ENCODE results near the gene ZNF678.
"Not testable (repeated sequence)": the region's sequence is repeated elsewhere in the genome, so short reads cannot be mapped to it uniquely, and the experiment has no call there.

ZNF678 gene

DNA sequence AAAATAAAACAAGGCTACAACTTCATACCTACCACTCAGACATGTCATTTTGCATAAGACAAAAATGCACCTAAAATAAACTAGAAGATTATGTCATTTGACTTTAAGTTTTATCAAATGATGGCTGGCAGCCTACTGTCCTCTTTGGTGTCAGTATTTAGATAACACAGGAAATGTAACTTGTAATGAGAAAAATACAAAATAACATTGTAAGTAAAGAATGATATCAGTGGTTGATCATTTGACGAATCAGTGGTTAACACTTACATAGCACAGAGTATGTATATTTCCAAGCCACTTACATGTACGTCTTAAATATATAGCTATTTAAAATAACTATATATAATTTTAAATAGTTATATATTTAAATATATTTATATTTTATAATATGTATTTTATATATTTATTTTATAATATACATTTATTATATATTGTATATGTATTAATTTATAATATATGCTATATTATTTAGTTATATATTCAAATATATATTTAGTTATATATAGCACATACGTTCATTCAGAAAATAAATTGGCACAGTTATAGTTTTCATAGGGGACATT, 44.1 kb downstream of the ZNF678 start:
- no peak for DNase-seq

DNA sequence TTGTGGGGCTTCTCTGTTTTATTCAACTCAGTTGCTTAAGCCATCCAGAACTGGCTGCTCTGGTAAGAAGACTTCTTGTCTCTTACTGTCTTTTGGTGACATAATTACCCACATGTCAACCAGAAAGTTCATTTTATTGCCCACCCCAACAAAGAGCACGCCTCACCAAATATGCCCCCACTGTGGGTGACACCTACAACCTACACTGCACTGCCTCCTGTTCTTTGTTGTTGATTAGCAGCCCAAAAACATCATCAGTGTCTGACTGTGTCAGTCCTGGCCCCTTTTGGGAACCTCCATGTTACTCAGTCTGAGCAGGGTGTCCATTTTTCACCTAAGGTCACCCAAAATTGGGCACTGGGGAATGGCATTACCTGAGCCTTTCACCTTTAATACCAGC, 49.3 kb downstream of the ZNF678 start:
- no peak for DNase-seq

DNA sequence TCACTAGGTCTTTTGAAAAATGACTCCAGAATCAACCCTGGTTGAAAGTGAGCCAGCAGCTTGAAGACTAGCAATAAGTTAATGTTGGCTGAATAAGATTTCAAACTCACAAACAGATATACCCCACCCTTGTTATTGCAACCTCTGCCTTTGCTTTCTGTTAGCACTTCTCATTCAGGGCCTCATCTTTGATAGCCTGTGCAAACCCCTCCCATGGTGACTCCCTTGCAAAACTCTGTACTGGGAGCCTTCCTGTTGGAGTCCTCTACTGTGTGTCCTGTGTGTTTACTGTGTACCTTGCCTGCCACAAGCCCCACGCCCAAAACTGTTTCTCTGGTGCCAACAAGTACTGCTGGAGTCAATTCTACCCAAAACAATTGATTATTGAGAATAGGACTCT, 50.2 kb downstream of the ZNF678 start:
- no peak for DNase-seq

DNA sequence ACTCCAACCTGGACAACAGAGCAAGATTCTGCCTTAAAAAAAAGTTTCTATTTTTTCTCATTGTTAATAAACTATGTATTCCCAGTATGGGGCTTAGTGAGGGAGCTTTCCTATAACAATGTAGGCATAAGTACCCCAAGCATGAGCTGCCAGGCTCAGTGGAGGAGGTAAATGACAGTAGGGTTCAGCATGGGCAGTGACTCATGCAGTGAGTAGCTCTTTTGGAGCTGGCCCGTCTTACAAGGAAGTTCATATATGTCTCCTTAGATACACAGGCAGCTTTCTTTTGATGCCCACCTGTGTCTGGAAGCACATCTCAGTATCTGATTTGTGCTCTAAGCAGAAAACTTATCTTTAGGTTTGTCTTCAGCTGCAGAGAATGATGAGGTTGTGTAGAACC, 57.9 kb downstream of the ZNF678 start:
- DNase-seq = no peak

GRCh38 chr1:227622739-227623475, 59.6 kb downstream of the ZNF678 start:
- DNase-seq = no peak

DNA sequence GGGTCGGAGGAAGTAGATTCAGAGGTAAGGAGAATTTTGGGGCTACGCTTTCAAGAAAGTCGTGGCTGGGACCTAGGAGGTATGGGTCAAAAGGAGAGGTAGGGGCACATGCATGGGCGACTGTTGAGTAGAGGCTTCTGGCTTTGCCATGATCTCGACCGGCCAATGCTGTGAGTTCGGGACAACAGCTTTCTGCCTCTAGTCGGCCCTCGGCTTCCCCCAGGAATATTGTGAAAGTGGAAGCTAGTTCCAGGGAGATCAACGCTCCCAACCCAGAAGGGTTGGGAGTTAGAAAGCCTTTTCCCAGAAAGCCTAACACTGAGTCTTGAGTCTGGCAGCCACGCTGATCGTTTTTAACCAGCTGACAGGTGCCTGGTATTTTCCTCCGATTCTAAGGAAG, 69.0 kb downstream of the ZNF678 start:
- DNase-seq = no peak

GRCh38 chr1:227635596-227635995, 72.2 kb downstream of the ZNF678 start:
- no peak for DNase-seq

DNA sequence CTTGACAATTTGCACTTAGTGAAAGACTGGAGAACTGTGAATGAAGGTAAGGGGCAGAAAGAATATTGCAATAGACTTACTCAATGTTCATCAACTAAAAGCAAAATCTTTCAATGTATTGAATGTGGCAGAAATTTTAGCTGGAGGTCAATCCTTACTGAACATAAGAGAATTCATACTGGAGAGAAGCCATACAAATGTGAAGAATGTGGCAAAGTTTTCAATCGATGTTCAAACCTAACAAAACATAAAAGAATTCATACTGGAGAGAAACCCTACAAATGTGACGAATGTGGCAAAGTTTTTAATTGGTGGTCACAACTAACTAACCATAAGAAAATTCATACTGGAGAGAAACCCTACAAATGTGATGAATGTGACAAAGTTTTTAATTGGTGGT, 91.1 kb downstream of the ZNF678 start:
- DNase-seq = no peak

GRCh38 chr1:227654858-227655752, 91.7 kb downstream of the ZNF678 start:
- no peak for DNase-seq

- no peak for DNase-seq
These were observed 98.1 kb downstream of the ZNF678 start for GRCh38 chr1:227661495-227661894.

DNA sequence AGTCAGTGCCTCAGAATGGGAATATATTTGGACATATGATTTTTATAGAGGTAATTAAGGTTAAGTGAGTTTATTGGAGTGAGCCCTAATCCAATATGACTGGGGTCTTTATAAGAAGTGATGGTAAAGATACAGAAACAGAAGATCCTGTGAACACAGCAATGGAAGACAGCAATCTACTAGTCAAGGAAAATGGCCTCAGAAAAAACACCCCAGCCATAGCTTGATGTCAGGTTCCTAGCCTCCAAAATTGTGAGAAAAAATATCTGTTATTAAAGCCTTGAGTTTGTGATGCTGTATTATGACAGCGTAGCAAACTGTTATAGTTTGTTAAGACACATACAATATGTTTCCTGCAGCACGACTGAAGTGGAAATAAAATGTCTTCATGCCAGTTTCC, 99.6 kb downstream of the ZNF678 start:
- DNase-seq = no peak

- no peak for DNase-seq
These were observed 102.9 kb downstream of the ZNF678 start for GRCh38 chr1:227666286-227666685.

DNA sequence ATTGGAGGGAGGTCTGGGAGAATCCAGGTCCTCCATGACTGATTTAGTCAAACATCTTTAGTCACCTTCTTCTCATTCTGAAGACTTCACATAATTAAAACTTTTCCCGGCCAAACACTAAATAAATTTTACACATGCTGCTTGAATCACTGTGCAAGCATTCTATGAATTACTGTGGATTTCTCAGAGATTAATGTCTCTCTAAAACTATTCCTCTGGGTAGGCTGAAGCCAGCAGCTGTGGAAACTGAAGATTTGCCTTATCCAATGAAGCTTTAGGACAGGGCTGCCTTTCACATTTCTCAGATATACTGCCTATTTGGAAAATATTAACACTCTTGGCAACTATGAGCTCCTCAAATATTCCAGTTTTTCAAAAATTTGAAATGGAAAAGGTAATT, 110.1 kb downstream of the ZNF678 start:
- no peak for DNase-seq

DNA sequence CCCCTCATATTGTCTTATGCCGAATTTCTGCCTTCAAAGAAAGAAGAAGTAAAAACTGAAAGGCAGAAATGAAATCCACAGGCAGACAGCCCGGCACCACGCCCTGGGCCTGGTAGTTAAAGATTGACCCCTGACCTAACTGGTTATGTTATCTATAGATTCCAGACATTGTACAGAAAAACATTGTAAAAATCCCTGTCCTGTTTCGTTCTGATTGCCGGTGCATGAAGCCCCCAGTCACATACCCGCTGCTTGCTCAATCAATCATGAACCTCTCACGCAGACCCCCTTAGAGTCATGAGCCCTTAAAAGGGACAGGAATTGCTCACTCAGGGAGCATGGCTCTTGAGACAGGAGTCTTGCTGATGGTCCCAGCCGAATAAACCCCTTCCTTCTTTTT, 122.5 kb downstream of the ZNF678 start:
- no peak for DNase-seq

- no peak for DNase-seq
These were observed 134.0 kb downstream of the ZNF678 start for GRCh38 chr1:227697321-227697864.

GRCh38 chr1:227701631-227702030, 138.3 kb downstream of the ZNF678 start:
- not testable (repeated sequence) for DNase-seq

DNA sequence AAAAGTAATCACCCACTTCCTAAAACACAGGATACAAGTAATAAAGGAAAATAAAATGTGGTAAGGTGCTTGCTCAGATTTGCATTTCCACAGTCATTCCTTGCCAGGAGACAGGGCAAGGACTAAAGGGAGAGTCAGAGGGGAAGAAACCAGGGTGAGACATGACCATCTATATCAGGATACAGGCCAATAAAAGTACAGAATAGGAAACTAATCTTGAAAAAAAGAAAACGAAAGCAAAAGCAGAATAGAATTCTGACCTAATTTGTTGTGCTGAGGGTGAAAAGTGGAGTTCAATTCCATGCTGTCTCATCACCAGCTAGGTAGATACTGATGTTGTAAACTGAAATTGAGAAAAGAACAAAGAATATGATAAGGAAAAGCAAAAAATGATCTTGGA, 144.5 kb downstream of the ZNF678 start:
- no peak for DNase-seq

DNA sequence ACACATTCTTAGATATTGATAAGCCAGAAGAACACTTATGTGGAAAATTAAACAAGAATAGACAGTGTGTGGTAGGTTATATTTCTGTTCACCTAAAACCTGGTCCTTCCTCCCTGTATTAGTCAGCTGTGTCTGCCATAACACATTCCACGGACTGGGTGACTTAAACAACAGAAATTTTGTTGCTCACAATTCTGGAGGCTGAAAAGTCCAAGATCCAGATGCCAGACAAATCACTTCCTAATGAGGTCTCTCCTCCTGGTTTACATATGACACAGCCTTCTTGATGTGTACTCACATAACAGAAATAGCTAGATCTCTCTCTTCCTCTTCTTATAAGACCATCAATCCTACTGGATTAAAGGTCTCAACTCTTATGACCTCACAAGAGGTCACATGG, 146.1 kb downstream of the ZNF678 start:
- no peak for DNase-seq

- DNase-seq = not testable (repeated sequence)
These were observed 147.1 kb downstream of the ZNF678 start for GRCh38 chr1:227710474-227710873.

GRCh38 chr1:227712648-227713047, 149.3 kb downstream of the ZNF678 start:
- no peak for DNase-seq

DNA sequence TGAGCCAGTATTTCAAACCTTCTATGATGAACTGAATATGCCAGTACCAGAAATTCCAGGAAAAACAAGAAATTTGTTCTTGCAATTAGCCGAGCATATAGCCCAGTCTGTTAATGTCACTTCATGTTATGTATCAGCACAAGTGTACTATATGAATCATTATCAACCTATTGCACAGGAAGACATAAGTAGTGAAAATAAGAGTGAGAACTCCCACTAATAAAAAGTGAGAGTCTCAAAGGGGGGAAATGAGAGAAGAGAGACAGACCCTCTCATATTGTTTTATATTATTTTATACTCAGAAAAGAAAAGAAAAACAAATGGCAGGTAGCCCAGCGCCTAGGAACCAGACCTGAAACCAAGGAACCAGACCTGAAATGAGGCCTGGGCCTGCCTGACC, 155.6 kb downstream of the ZNF678 start:
- no peak for DNase-seq

DNA sequence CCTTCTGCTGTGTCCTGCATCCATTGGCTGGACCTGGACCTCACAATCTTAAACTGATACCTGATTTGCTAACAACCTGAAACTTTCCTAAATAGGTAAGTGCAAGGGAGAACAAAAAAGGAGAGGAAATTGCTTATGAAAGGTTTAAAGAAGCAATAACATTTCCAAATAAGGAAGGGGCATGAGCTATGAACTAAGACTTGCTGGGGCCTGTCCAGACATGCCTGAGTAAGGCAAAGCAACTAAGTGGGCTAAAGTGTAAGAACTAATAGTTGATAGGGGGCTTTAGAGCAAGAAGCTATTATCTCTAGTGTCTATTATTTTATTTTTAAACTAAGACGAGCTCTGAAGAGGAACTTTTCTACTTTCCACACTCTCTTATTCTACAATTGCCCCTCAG, 160.1 kb downstream of the ZNF678 start:
- no peak for DNase-seq

DNA sequence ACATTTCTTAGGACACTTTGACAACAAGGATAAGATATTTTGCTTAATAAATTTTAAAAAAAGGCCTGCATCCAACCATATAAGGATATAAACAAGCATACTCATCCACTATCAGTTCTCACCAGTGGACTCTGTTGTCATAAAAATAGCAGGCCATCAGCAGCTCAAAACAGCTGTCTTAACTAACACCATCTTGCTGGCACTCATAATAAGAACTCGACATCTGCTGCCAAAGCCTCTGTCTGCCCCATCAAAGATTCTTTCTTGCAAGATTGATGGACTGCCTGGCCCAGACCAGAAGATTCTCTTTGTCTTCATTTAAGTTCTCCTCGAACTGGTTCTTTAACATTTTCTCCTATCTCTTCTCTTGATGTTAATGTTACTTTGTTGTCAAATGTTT, 161.7 kb downstream of the ZNF678 start:
- DNase-seq = no peak

DNA sequence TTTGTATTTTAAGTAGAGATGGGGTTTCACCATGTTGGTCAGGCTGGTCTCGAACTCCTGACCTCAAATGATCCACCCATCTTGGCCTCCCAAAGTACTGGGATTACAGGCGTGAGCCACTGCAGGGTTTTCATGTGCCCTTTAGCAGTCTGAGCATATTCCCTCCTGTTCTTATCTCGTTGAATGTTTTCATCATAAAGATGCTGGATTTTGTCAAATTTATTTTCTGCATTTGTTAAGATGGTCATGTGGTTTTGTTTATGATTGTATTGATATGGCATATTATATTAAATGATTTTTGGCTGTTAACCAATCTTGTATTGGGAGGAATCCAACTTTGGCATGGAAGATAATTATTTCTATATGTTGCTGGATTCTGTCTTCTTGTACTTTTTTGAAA, 163.0 kb downstream of the ZNF678 start:
- DNase-seq = no peak
